ENCODE results near the gene MYH10.

Gene MYH10

GRCh38 chr17:8490256-8491023 lies 140.1 kb downstream of the MYH10 start:
- DNase-seq = no peak

- DNase-seq = no peak
Observed at GRCh38 chr17:8489841-8490240, 140.7 kb downstream of the MYH10 start.

- DNase-seq = no peak
Observed at GRCh38 chr17:8488901-8489300, 141.6 kb downstream of the MYH10 start.

GRCh38 chr17:8488491-8488890 lies 142.0 kb downstream of the MYH10 start:
- DNase-seq = no peak

GRCh38 chr17:8487743-8488142 lies 142.8 kb downstream of the MYH10 start:
- no peak for DNase-seq

- no peak for DNase-seq
Observed at GRCh38 chr17:8487130-8487645, 143.3 kb downstream of the MYH10 start.

GRCh38 chr17:8485491-8485890 lies 145.0 kb downstream of the MYH10 start:
- no peak for DNase-seq

- DNase-seq = no peak
Observed at GRCh38 chr17:8484465-8484864, 146.1 kb downstream of the MYH10 start.

- no peak for DNase-seq
Observed at GRCh38 chr17:8482546-8482945, 148.0 kb downstream of the MYH10 start.

GRCh38 chr17:8481703-8482102 lies 148.8 kb downstream of the MYH10 start:
- no peak for DNase-seq

- no peak for DNase-seq
Observed at GRCh38 chr17:8481089-8481488, 149.4 kb downstream of the MYH10 start.

- DNase-seq = no peak
Observed at GRCh38 chr17:8480011-8480976, 150.2 kb downstream of the MYH10 start.

GRCh38 chr17:8479431-8479947 lies 151.0 kb downstream of the MYH10 start:
- no peak for DNase-seq

- DNase-seq = no peak
Observed at GRCh38 chr17:8477715-8478441, 152.6 kb downstream of the MYH10 start.

- no peak for DNase-seq
Observed at GRCh38 chr17:8477171-8477570, 153.4 kb downstream of the MYH10 start.

- no peak for DNase-seq
Observed at GRCh38 chr17:8476741-8477140, 153.8 kb downstream of the MYH10 start.

GRCh38 chr17:8475781-8476180 lies 154.7 kb downstream of the MYH10 start:
- no peak for DNase-seq

GRCh38 chr17:8475227-8475626 lies 155.3 kb downstream of the MYH10 start:
- no peak for DNase-seq

- no peak for DNase-seq
Observed at GRCh38 chr17:8474826-8475225, 155.7 kb downstream of the MYH10 start.

GRCh38 chr17:8473451-8474192 lies 156.9 kb downstream of the MYH10 start:
- DNase-seq = no peak

GRCh38 chr17:8472663-8473062 lies 157.9 kb downstream of the MYH10 start:
- no peak for DNase-seq

- DNase-seq = no peak
Observed at GRCh38 chr17:8470447-8471047, 160.0 kb downstream of the MYH10 start.
